H9 (cell line): Measurements from ENCODE around the gene WDR81. TPM values are rescaled to one million over a fixed set of nuclear protein-coding genes. Genes with fewer than 3 reads are reported as not detected.

Experiments
- DNase-seq: peaks from one replicate; pipeline ENCODE4 v3.0.0-alpha.2; 2017
- H2AFZ ChIP-seq: one replicate; pipeline ENCODE4 v1.6.1; 2013; ENCODE audit warnings: mild to moderate bottlenecking, low read length, control low read depth, moderate library complexity
- H2AK5ac ChIP-seq: 2 replicates; pipeline ENCODE4 v1.6.1; 2013; ENCODE audit warnings: low read length, control low read depth, mixed read lengths; ENCODE audit not compliant: insufficient read length
- H2BK120ac ChIP-seq: one replicate; pipeline ENCODE4 v1.6.1; 2013; ENCODE audit warnings: low read depth, mild to moderate bottlenecking, low read length, control low read depth, inconsistent platforms; ENCODE audit not compliant: poor library complexity, severe bottlenecking
- H2BK12ac ChIP-seq: 2 replicates; pipeline ENCODE4 v1.6.1; 2013; ENCODE audit warnings: low read length, control low read depth, mixed read lengths, low read depth; ENCODE audit not compliant: insufficient read length
- H2BK15ac ChIP-seq: 2 replicates; pipeline ENCODE4 v1.6.1; 2013; ENCODE audit warnings: low read depth, low read length, control low read depth
- H2BK20ac ChIP-seq: one replicate; pipeline ENCODE4 v1.6.1; 2013; ENCODE audit warnings: low read depth, mild to moderate bottlenecking, low read length, control low read depth, inconsistent platforms; ENCODE audit not compliant: poor library complexity, severe bottlenecking
- H2BK5ac ChIP-seq: 2 replicates; pipeline ENCODE4 v1.6.1; 2013; ENCODE audit warnings: low read length, control low read depth, mixed read lengths; ENCODE audit not compliant: insufficient read length
- H3K14ac ChIP-seq: 2 replicates; pipeline ENCODE4 v1.6.1; 2013; ENCODE audit warnings: low read length, control low read depth; ENCODE audit not compliant: insufficient read depth
- H3K18ac ChIP-seq: 2 replicates; pipeline ENCODE4 v1.6.1; 2013; ENCODE audit warnings: low read depth, mild to moderate bottlenecking, mixed read lengths, low read length, control low read depth; ENCODE audit not compliant: insufficient read length
- H3K23ac ChIP-seq: 2 replicates; pipeline ENCODE4 v1.6.1; 2013; ENCODE audit warnings: low read length, control low read depth, mixed read lengths, low read depth; ENCODE audit not compliant: insufficient read length
- H3K23me2 ChIP-seq: 2 replicates; pipeline ENCODE4 v1.6.1; 2013; ENCODE audit warnings: low read depth, mild to moderate bottlenecking, mixed read lengths, low read length, control low read depth; ENCODE audit not compliant: insufficient read length, poor library complexity, severe bottlenecking
- H3K27ac ChIP-seq: 2 replicates; pipeline ENCODE4 v1.5.1; 2013; ENCODE audit warnings: low read length, control low read depth, mixed read lengths, low read depth; ENCODE audit not compliant: insufficient read length
- H3K27me3 ChIP-seq: 2 replicates; pipeline ENCODE4 v1.6.1; 2013; ENCODE audit warnings: low read length, control low read depth, inconsistent platforms; ENCODE audit not compliant: insufficient read depth
- H3K4ac ChIP-seq: 2 replicates; pipeline ENCODE4 v1.6.1; 2013; ENCODE audit warnings: low read depth, mild to moderate bottlenecking, control low read depth, inconsistent platforms, low read length, moderate library complexity
- H3K4me1 ChIP-seq: 2 replicates; pipeline ENCODE4 v1.6.1; 2013; ENCODE audit warnings: low read length, control low read depth, inconsistent platforms; ENCODE audit not compliant: insufficient read depth
- H3K4me2 ChIP-seq: 2 replicates; pipeline ENCODE4 v1.6.1; 2013; ENCODE audit warnings: low read length, control low read depth, mixed read lengths; ENCODE audit not compliant: insufficient read length, insufficient read depth
- H3K56ac ChIP-seq: 2 replicates; pipeline ENCODE4 v1.6.1; 2013; ENCODE audit warnings: low read depth, mild to moderate bottlenecking, mixed read lengths, low read length, control low read depth; ENCODE audit not compliant: insufficient read length
- H3K79me1 ChIP-seq: 2 replicates; pipeline ENCODE4 v1.6.1; 2013; ENCODE audit warnings: low read depth, mild to moderate bottlenecking, moderate library complexity, low read length, control low read depth, inconsistent platforms; ENCODE audit not compliant: insufficient read depth, poor library complexity, severe bottlenecking
- H3K79me2 ChIP-seq: 2 replicates; pipeline ENCODE4 v1.6.1; 2013; ENCODE audit warnings: low read length, control low read depth, inconsistent platforms; ENCODE audit not compliant: insufficient read depth
- H3K9ac ChIP-seq: 2 replicates; pipeline ENCODE4 v1.6.1; 2013; ENCODE audit warnings: low read length, control low read depth, mixed read lengths; ENCODE audit not compliant: insufficient read length; ENCODE audit errors: extremely low read depth
- H3K9me3 ChIP-seq: one replicate; pipeline ENCODE4 v1.6.1; 2013; ENCODE audit warnings: low read depth, low read length, inconsistent platforms; ENCODE audit not compliant: control insufficient read depth
- H3T11ph ChIP-seq: one replicate; pipeline ENCODE4 v1.6.1; 2013; ENCODE audit warnings: mild to moderate bottlenecking, low read length, control low read depth, inconsistent platforms
- H4K20me1 ChIP-seq: one replicate; pipeline ENCODE4 v1.6.1; 2013; ENCODE audit not compliant: control insufficient read depth, insufficient read length, insufficient read depth
- H4K5ac ChIP-seq: 2 replicates; pipeline ENCODE4 v1.6.1; 2013; ENCODE audit warnings: low read depth, mild to moderate bottlenecking, mixed read lengths, low read length, control low read depth; ENCODE audit not compliant: insufficient read length
- H4K8ac ChIP-seq: replicated peaks from 2 replicates; pipeline ENCODE4 v1.6.1; 2013; ENCODE audit warnings: low read length, control low read depth, mixed read lengths, low read depth; ENCODE audit not compliant: insufficient read length
- H4K91ac ChIP-seq: 2 replicates; pipeline ENCODE4 v1.6.1; 2013; ENCODE audit warnings: low read depth, mild to moderate bottlenecking, moderate library complexity, mixed read lengths, low read length, control low read depth; ENCODE audit not compliant: insufficient read length
- H3K27ac Mint-ChIP-seq, 3 experiments: 2 replicates in 2 of 3; 3 replicates in 1 of 3; pipeline ENCODE4 v1.8.0; 2020 to 2021; ENCODE audit warnings: mixed read lengths in 3 of 3, mild to moderate bottlenecking in 1 of 3, moderate library complexity in 1 of 3
- H3K27me3 Mint-ChIP-seq: 2 replicates; pipeline ENCODE4 v1.8.0; 2021; ENCODE audit warnings: low read depth, mild to moderate bottlenecking, moderate library complexity, mixed read lengths
- H3K36me3 Mint-ChIP-seq, 3 experiments: 2 replicates in 2 of 3; 3 replicates in 1 of 3; pipeline ENCODE4 v1.8.0; 2020 to 2021; ENCODE audit warnings: low read depth in 3 of 3, mixed read lengths in 3 of 3; ENCODE audit not compliant: insufficient read depth in 1 of 3
- H3K4me1 Mint-ChIP-seq, 2 experiments: 2 replicates each; pipeline ENCODE4 v1.8.0; 2020; ENCODE audit warnings: mixed read lengths in 2 of 2
- H3K4me3 Mint-ChIP-seq, 2 experiments: 2 replicates in 1 of 2; 3 replicates in 1 of 2; pipeline ENCODE4 v1.8.0; 2020 to 2021; ENCODE audit warnings: mild to moderate bottlenecking in 2 of 2, mixed read lengths in 2 of 2, moderate library complexity in 1 of 2
- H3K9me3 Mint-ChIP-seq, 2 experiments: 2 replicates in 1 of 2; 3 replicates in 1 of 2; pipeline ENCODE4 v1.8.0; 2020; ENCODE audit warnings: mild to moderate bottlenecking in 2 of 2, mixed read lengths in 2 of 2, moderate library complexity in 1 of 2
- CTCF ChIP-seq: fragments of 200-600 bp; sonication (generic); conservative IDR thresholded peaks from 3 replicates; pipeline ENCODE4 v1.8.0; 2021; ENCODE audit warnings: antibody characterized with exemption, mild to moderate bottlenecking
- WGBS: extraction: QIAGEN DNeasy Blood & Tissue Kit; methylation state at CpG from one replicate; pipeline ENCODE4 v1.1.7; 2013; ENCODE audit warnings: missing lambda C conversion rate, low lambda C conversion rate, mixed read lengths; ENCODE audit not compliant: insufficient read length; ENCODE audit errors: extremely low coverage; 5-methylcytosine and 5-hydroxymethylcytosine counted together
- total RNA-seq: library from RNA; stranded (reverse); gene quantifications from 2 replicates; pipeline ENCODE4 v1.2.1, GENCODE V29; 2021

WDR81 gene
- total RNA-seq, 1 experiment from 2014 or later: 20.2 TPM

GRCh38 chr17:1714980-1715802 is 9.3 kb upstream of the WDR81 start:
- Histone ChIP-seq H3K9me3 (no peaks in the 10 kb centered on the region), H4K20me1 (no peaks in the 10 kb centered on the region), H3K14ac (no peak overlapping the region), H3K79me1 (no peaks in the 10 kb centered on the region), H2BK12ac (no peak overlapping the region), H4K5ac (no peak overlapping the region), H2AK5ac (no peak overlapping the region), H2BK120ac (no peak overlapping the region), H3K23me2 (peaks cover 31% of the 10 kb centered on the region), H2BK15ac (no peak overlapping the region), H3K23ac (no peak overlapping the region), H3K27me3 (no peaks in the 10 kb centered on the region), H3K18ac (no peak overlapping the region), H3K27ac (no peak overlapping the region), H3K4ac (no peak overlapping the region), H3K4me2 (peak overlapping the region; percentile 65), H3K9ac (no peak overlapping the region), H2BK5ac (no peak overlapping the region), H2BK20ac (no peak overlapping the region), H3K79me2 (no peaks in the 10 kb centered on the region), H3K4me1 (peaks cover 2% of the 10 kb centered on the region; the same call in 1 of the 2 replicates), H4K91ac (no peak overlapping the region), H3T11ph (no peak overlapping the region), H2AFZ (no peak overlapping the region), H3K56ac (no peak overlapping the region), H4K8ac (no peak overlapping the region)
- Mint-ChIP-seq H3K9me3 (no peaks in the 10 kb centered on the region; a peak in 1 of 5 replicates), H3K4me3 (peak overlapping the region; percentile 88 to 94), H3K36me3 (peaks cover 0 to 13% (median 2%) of the 10 kb centered on the region in 3 experiments; a peak in 3 of 7 replicates), H3K27me3 (no peaks in the 10 kb centered on the region; the same call in 1 of the 2 replicates), H3K27ac (peak overlapping the region; percentile 63 to 90 (median 72); a peak in 4 of 7 replicates), H3K4me1 (peaks cover 37 to 40% of the 10 kb centered on the region in 2 experiments)
- no peak for TF ChIP-seq CTCF
- DNase-seq: peak; percentile 86
- no CpG with 5 or more reads among the region's 32 CpGs for WGBS
